PC-3 (cell line): Measurements from ENCODE around the gene DLG5.

Experiments
- CTCF ChIP-seq: fragments of 300-600 bp; sonication (generic); conservative IDR thresholded peaks from 2 replicates; pipeline ENCODE4 v1.5.1; 2017; ENCODE audit warnings: antibody characterized with exemption, low read depth, mild to moderate bottlenecking, low read length
- EZH2 ChIP-seq: fragments of 300-600 bp; sonication (generic); IDR thresholded peaks from one replicate; pipeline ENCODE4 v1.6.1; 2017; ENCODE audit warnings: antibody characterized with exemption, mild to moderate bottlenecking, low read length; ENCODE audit not compliant: unreplicated experiment
- EZH2phosphoT487 ChIP-seq: fragments of 300-600 bp; sonication (generic); IDR thresholded peaks from 2 replicates; pipeline ENCODE4 v1.6.1; 2018; ENCODE audit warnings: mild to moderate bottlenecking, antibody characterized with exemption, low read length, borderline replicate concordance

- TF ChIP-seq CTCF (no peak), EZH2 (no peak), EZH2phosphoT487 (no peak)
Measured at GRCh38 chr10:77960829-77961329, 34.3 kb upstream of the DLG5 start.
